Measurements from ENCODE around the gene FKRP.
"Not testable (repeated sequence)": the region's sequence is repeated elsewhere in the genome, so short reads cannot be mapped to it uniquely, and the experiment has no call there.

The FKRP gene

GRCh38 chr19:46745521-46746280, at the start of gene FKRP:
TSS of gene FKRP (plus strand) at chr19:46746057. CDS start at chr19:46755451, 9,394 bp downstream.
- in situ Hi-C loops (cut with HindIII; ENCODE audit: low pct_ligation_motif_present, low pct_unique_long_range_greater_than_20kb, low sequenced_read_pairs), result no loop called here

GRCh38 chr19:46696866-46697203, 49.0 kb upstream of the FKRP start:
- DNase-seq, result no peak
- in situ Hi-C loops (cut with HindIII; ENCODE audit: low pct_ligation_motif_present, low pct_unique_long_range_greater_than_20kb, low sequenced_read_pairs), result no loop called here

More at GRCh38 chr19:46745521-46746280, at the start of gene FKRP:
- DNase-seq, result no peak

- DNase-seq, result no peak
- in situ Hi-C loops (cut with HindIII; ENCODE audit: low pct_ligation_motif_present, low pct_unique_long_range_greater_than_20kb, low sequenced_read_pairs), result no loop called here
Measured at GRCh38 chr19:46697204-46697960, 48.5 kb upstream of the FKRP start.

GRCh38 chr19:46698395-46699321, 47.2 kb upstream of the FKRP start:
- DNase-seq, result no peak
- in situ Hi-C loops (cut with HindIII; ENCODE audit: low pct_ligation_motif_present, low pct_unique_long_range_greater_than_20kb, low sequenced_read_pairs), result no loop called here

- no peak for DNase-seq
- in situ Hi-C loops (cut with HindIII; ENCODE audit: low pct_ligation_motif_present, low pct_unique_long_range_greater_than_20kb, low sequenced_read_pairs), result no loop called here
Measured at GRCh38 chr19:46700704-46701103, 45.2 kb upstream of the FKRP start.

GRCh38 chr19:46704379-46705076, 41.3 kb upstream of the FKRP start:
- peak; percentile 27 for DNase-seq
- in situ Hi-C loops (cut with HindIII; ENCODE audit: low pct_ligation_motif_present, low pct_unique_long_range_greater_than_20kb, low sequenced_read_pairs), result no loop called here

- in situ Hi-C loops (cut with HindIII; ENCODE audit: low pct_ligation_motif_present, low pct_unique_long_range_greater_than_20kb, low sequenced_read_pairs), result no loop called here
- DNase-seq, result no peak
Measured at GRCh38 chr19:46710687-46711086, 35.2 kb upstream of the FKRP start.

- in situ Hi-C loops (cut with HindIII; ENCODE audit: low pct_ligation_motif_present, low pct_unique_long_range_greater_than_20kb, low sequenced_read_pairs); DNase-seq: not testable (repeated sequence)
Measured at GRCh38 chr19:46712768-46713338, 33.0 kb upstream of the FKRP start.

GRCh38 chr19:46713781-46714443, 31.9 kb upstream of the FKRP start:
- DNase-seq, result peak; percentile 87

GRCh38 chr19:46714444-46715106, 31.3 kb upstream of the FKRP start:
- DNase-seq, result no peak
- in situ Hi-C loops (cut with HindIII; ENCODE audit: low pct_ligation_motif_present, low pct_unique_long_range_greater_than_20kb, low sequenced_read_pairs), result no loop called here

More at GRCh38 chr19:46713781-46714443, 31.9 kb upstream of the FKRP start:
- in situ Hi-C loops (cut with HindIII; ENCODE audit: low pct_ligation_motif_present, low pct_unique_long_range_greater_than_20kb, low sequenced_read_pairs), result no loop called here

GRCh38 chr19:46715620-46715974, 30.3 kb upstream of the FKRP start:
- DNase-seq, result no peak
- in situ Hi-C loops (cut with HindIII; ENCODE audit: low pct_ligation_motif_present, low pct_unique_long_range_greater_than_20kb, low sequenced_read_pairs), result no loop called here

GRCh38 chr19:46715975-46716671, 29.7 kb upstream of the FKRP start:
- peak; percentile 16 for DNase-seq
- in situ Hi-C loops (cut with HindIII; ENCODE audit: low pct_ligation_motif_present, low pct_unique_long_range_greater_than_20kb, low sequenced_read_pairs), result no loop called here

GRCh38 chr19:46716672-46717033, 29.2 kb upstream of the FKRP start:
- no peak for DNase-seq
- in situ Hi-C loops (cut with HindIII; ENCODE audit: low pct_ligation_motif_present, low pct_unique_long_range_greater_than_20kb, low sequenced_read_pairs), result no loop called here

- in situ Hi-C loops (cut with HindIII; ENCODE audit: low pct_ligation_motif_present, low pct_unique_long_range_greater_than_20kb, low sequenced_read_pairs), result no loop called here
Measured at GRCh38 chr19:46717034-46717715, 28.7 kb upstream of the FKRP start, which contains the start of gene PRKD2. TSS of gene PRKD2 (minus strand) at chr19:46717114. CDS start at chr19:46716370, 744 bp downstream.

GRCh38 chr19:46717716-46718143, 28.1 kb upstream of the FKRP start:
- no peak for DNase-seq
- in situ Hi-C loops (cut with HindIII; ENCODE audit: low pct_ligation_motif_present, low pct_unique_long_range_greater_than_20kb, low sequenced_read_pairs), result no loop called here

More at GRCh38 chr19:46717034-46717715, 28.7 kb upstream of the FKRP start, which contains the start of gene PRKD2:
- peak; percentile 70 for DNase-seq

All from ACHN (cell line).